Right lobe of liver (tissue), 4 donors: ENCODE measurements around the gene SLC9A8.

Source experiments
- CTCF ChIP-seq, 4 donors: fragments of 200-600 bp in 3 of 4; fragments of 450-650 bp in 1 of 4; IDR thresholded peaks; one replicate each; pipeline versions ENCODE4 v1.5.1 to v1.8.0; 2016 to 2022; ENCODE audit warnings: antibody characterized with exemption in 4 of 4, mild to moderate bottlenecking in 2 of 4
- POLR2A ChIP-seq: fragments of 450-650 bp; IDR thresholded peaks from one replicate; pipeline ENCODE4 v1.6.1; 2017; ENCODE audit warnings: antibody characterized with exemption, mild to moderate bottlenecking
- donor health status: DM: no; HTN: no; CAD: no.
- donor health status: DM: no; HTN: no; CAD: no.
- donor health status: DM: no; HTN: yes; CAD: no.

GRCh38 chr20:49936153-49937026 is 123.8 kb downstream of the SLC9A8 start, which contains the start of gene RNF114:
- peak in 1 of 4 donors; percentile 26 for TF ChIP-seq CTCF (IDR thresholded peaks at IDR 0.05)
- peak; percentile 87 for TF ChIP-seq POLR2A
